Measurements from ENCODE around the gene RDM1.

DNA sequence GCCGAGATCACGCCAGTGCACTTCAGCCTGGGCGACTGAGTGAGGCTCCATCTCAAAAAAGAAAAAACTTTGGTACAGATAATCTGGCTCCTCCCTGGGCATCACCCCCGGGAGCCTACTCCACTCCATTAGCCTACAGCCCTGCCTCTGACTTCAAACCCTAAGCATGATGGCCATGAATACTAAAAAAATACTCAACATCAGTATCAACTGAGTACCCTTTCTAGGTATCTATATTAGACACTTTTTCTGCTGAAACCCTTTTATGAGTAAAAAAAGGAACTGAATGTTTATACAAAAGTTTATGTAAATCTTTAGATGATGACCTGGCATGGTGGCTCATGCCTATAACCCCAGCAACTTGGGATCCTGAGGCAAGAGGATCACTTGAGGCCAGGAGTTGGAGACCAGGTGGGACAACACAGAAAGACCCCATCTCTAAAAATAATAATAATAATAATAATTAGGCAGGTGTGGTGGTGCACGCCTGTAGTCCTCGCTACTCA lies 6.9 kb downstream of the RDM1 start:
- TF ChIP-seq, protein P1, sequence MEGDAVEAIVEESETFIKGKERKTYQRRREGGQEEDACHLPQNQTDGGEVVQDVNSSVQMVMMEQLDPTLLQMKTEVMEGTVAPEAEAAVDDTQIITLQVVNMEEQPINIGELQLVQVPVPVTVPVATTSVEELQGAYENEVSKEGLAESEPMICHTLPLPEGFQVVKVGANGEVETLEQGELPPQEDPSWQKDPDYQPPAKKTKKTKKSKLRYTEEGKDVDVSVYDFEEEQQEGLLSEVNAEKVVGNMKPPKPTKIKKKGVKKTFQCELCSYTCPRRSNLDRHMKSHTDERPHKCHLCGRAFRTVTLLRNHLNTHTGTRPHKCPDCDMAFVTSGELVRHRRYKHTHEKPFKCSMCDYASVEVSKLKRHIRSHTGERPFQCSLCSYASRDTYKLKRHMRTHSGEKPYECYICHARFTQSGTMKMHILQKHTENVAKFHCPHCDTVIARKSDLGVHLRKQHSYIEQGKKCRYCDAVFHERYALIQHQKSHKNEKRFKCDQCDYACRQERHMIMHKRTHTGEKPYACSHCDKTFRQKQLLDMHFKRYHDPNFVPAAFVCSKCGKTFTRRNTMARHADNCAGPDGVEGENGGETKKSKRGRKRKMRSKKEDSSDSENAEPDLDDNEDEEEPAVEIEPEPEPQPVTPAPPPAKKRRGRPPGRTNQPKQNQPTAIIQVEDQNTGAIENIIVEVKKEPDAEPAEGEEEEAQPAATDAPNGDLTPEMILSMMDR (IDR thresholded peaks at IDR 0.05; ENCODE audit: low read length) = no peak
- TF ChIP-seq EZH2 (IDR thresholded peaks at IDR 0.05; ENCODE audit: borderline replicate concordance, low read length) = no peak

Data from OCI-LY1 (cell line).